Fibroblast of the aortic adventitia (primary cell): ENCODE results near the gene NUP188. TPM values are rescaled to one million over a fixed set of nuclear protein-coding genes. Genes with fewer than 3 reads are reported as not detected.

Source experiments
- DNase-seq: peaks from one replicate; pipeline ENCODE4 v3.0.0-alpha.2; 2010; ENCODE audit warnings: low read depth
- H3K4me3 ChIP-seq: 2 replicates; pipeline ENCODE4 v1.5.1; 2011; ENCODE audit warnings: low read depth, mild to moderate bottlenecking, control low read depth, low read length, moderate library complexity
- CTCF ChIP-seq: IDR thresholded peaks from 2 replicates; pipeline ENCODE4 v1.5.1; 2011; ENCODE audit warnings: mild to moderate bottlenecking, low read length, control low read depth, inconsistent platforms; ENCODE audit not compliant: insufficient read depth
- total RNA-seq: library from RNA; depleted of rRNA; stranded (reverse); fragments of >200 nt; gene quantifications from 2 replicates; pipeline ENCODE4 v1.2.3, GENCODE V29; 2012; ENCODE audit warnings: low replicate concordance

NUP188 gene
- total RNA-seq, 1 donor: 69.1 TPM

GRCh38 chr9:129052592-129052991, 105.1 kb downstream of the NUP188 start:
- no peak overlapping the region for H3K4me3 ChIP-seq
- TF ChIP-seq CTCF: no peak
- DNase-seq: no peak

- TF ChIP-seq CTCF: no peak
Observed at GRCh38 chr9:129053020-129053419, 105.5 kb downstream of the NUP188 start.

GRCh38 chr9:129054163-129054851, 106.8 kb downstream of the NUP188 start:
- no peak overlapping the region for H3K4me3 ChIP-seq
- no peak for TF ChIP-seq CTCF
- no peak for DNase-seq

More at GRCh38 chr9:129053020-129053419, 105.5 kb downstream of the NUP188 start:
- no peak overlapping the region for H3K4me3 ChIP-seq
- DNase-seq: no peak

Other genes with a start within 250 kb of the NUP188 start
- gene PKN3, start 245.2 kb upstream of the NUP188 start, total RNA-seq: 1.2 and 3.6 TPM in 2 replicates
- 18.9 and 31.2 TPM in 2 replicates for gene ZDHHC12, start 223.6 kb upstream of the NUP188 start, total RNA-seq
- gene ZER1, start 175.8 kb upstream of the NUP188 start, total RNA-seq: 24.3 and 76.3 TPM in 2 replicates
- 21.0 and 24.2 TPM in 2 replicates for gene TBC1D13, start 160.4 kb upstream of the NUP188 start, total RNA-seq
- 11.1 and 14.3 TPM in 2 replicates for gene ENDOG, start 129.2 kb upstream of the NUP188 start, total RNA-seq
- 14.9 and 15.0 TPM in 2 replicates for gene SPOUT1, start 117.9 kb upstream of the NUP188 start, total RNA-seq
- gene KYAT1, start 65.7 kb upstream of the NUP188 start, total RNA-seq: 5.3 and 6.8 TPM in 2 replicates
- gene LRRC8A, start 65.6 kb upstream of the NUP188 start, total RNA-seq: 19.6 and 50.6 TPM in 2 replicates
- 8.5 and 13.1 TPM in 2 replicates for gene PHYHD1, start 26.7 kb upstream of the NUP188 start, total RNA-seq
- gene DOLK, start 96 bp upstream of the NUP188 start, total RNA-seq: 17.6 and 27.4 TPM in 2 replicates
- 32.1 and 41.0 TPM in 2 replicates for gene SH3GLB2, start 80.6 kb downstream of the NUP188 start, total RNA-seq
- gene MIGA2, start 88.9 kb downstream of the NUP188 start, total RNA-seq: 20.6 and 35.5 TPM in 2 replicates
- gene DOLPP1, start 133.4 kb downstream of the NUP188 start, total RNA-seq: 7.8 and 12.4 TPM in 2 replicates
- 21.3 and 66.0 TPM in 2 replicates for gene CRAT, start 163.1 kb downstream of the NUP188 start, total RNA-seq
- 48.2 and 91.5 TPM in 2 replicates for gene PTPA, start 163.7 kb downstream of the NUP188 start, total RNA-seq
- gene IER5L, start 230.6 kb downstream of the NUP188 start, total RNA-seq: 28.0 and 42.0 TPM in 2 replicates